CMK (cell line): ENCODE measurements around the gene BHLHE40.

Experiments used
- DNase-seq: peaks from one replicate; pipeline ENCODE4 v3.0.0-alpha.2; 2010; ENCODE audit warnings: low read depth

BHLHE40 gene

GRCh38 chr3:4979428-4980228 lies at the start of gene BHLHE40:
TSS of gene BHLHE40 (plus strand) at chr3:4979437. CDS start at chr3:4979719, 282 bp downstream.
- DNase-seq: no peak

DNA sequence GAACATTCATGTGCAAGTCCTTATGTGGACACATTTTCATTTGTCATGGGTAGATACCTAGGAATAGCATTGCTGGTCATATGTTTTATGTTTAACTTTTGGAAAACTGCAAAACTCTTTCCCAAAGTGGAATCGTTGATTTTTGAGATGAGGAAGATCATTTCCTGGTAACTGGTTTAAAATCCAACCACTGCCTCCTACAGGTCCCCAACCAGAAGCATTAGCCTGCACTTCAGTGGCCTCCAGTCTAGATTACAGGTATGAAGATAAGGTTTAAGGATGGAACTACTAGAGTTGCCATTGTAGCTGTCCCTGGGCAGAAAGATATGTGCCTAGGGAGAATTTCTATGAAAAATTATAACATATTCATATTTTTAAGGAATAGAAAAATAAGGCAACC lies 48.7 kb upstream of the BHLHE40 start:
- DNase-seq: no peak

GRCh38 chr3:4934050-4934449 lies 45.2 kb upstream of the BHLHE40 start:
- DNase-seq: no peak

DNA sequence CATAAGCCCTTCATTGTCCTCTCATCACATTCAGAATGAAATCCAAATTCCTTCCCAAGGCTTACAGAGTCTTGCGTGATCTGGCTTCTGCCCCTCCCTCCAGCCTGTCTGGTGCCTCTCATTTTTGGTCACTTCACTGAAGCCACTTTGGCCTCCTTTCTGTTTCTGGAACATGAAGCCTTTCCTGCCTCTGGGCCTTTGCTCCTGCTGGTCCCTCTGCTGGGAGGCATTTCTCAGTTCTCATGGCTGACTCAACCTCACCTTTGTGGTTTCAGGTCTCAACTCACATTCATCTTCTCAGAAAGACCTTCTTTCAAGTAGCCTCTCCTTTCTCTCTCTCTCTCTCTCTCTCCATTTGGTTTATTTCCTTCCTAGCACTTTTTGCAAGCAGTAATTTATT lies 43.9 kb upstream of the BHLHE40 start:
- DNase-seq: no peak

- DNase-seq: no peak
Measured at GRCh38 chr3:4936982-4937614, 42.1 kb upstream of the BHLHE40 start.

- no peak for DNase-seq
Measured at GRCh38 chr3:4938281-4938982, 40.8 kb upstream of the BHLHE40 start.

DNA sequence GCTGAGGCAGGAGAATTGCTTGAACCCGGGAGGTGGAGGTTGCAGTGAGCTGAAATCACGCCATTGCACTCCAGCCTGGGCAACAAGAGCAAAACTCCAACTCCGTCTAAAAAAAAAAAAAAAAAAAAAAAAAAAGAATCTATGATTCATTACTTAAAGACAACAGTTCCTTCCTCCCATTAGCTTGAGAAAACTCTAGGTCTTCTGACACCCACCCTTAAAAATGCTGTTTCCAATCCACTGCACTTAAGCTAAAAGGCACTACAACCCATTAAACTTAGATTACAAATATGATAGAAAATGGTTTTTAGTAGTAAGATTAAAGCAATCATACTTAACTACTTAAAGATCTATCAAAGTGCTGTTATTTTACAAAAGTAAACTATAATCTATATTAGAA lies 40.0 kb upstream of the BHLHE40 start:
- DNase-seq: no peak

GRCh38 chr3:4940985-4941384 lies 38.3 kb upstream of the BHLHE40 start:
- DNase-seq: no peak

DNA sequence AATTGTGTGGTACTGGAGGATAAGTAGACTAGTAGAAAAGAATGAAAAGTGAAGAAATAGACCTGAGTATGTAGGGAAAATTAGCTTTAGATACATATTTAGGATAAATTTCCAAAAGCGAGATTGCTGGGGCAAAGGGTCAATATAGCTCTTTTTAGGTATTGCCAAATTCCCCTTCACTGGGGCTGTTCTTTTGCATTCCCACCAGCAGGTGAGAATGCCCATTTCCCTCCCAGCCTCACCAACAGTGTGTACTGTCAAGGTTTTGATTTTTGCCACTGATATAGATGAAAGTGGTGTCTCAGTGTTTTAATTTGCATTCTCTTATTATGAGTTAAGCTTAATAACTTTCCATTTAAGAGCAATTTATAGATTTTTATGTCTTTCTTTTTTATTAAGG lies 35.7 kb upstream of the BHLHE40 start:
- DNase-seq: no peak

GRCh38 chr3:4945324-4945723 lies 33.9 kb upstream of the BHLHE40 start:
- DNase-seq: no peak

DNA sequence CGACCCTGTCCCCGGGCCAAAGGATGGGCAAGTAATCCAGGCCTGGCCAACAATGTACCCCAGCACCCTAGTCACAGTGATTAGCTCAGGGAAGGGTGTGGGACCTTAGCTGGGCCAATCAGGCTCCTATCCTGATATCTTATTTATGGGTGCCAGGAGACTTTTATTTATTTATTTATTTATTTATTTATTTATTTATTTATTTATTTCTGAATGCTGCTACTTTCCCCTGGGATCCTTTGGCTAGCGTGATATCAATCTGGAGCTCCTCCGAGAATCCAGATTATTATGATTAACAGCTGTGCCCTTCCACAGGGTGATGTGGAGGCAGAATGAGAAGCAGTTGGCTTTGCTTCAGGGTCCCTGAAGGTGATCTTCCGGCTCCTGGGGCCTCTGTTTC lies 32.2 kb upstream of the BHLHE40 start:
- no peak for DNase-seq

- no peak for DNase-seq
Measured at GRCh38 chr3:4948395-4948794, 30.8 kb upstream of the BHLHE40 start.

- no peak for DNase-seq
Measured at GRCh38 chr3:4949004-4949403, 30.2 kb upstream of the BHLHE40 start.

- no peak for DNase-seq
Measured at GRCh38 chr3:4949659-4950058, 29.6 kb upstream of the BHLHE40 start.

- no peak for DNase-seq
Measured at GRCh38 chr3:4950351-4950784, 28.9 kb upstream of the BHLHE40 start.

DNA sequence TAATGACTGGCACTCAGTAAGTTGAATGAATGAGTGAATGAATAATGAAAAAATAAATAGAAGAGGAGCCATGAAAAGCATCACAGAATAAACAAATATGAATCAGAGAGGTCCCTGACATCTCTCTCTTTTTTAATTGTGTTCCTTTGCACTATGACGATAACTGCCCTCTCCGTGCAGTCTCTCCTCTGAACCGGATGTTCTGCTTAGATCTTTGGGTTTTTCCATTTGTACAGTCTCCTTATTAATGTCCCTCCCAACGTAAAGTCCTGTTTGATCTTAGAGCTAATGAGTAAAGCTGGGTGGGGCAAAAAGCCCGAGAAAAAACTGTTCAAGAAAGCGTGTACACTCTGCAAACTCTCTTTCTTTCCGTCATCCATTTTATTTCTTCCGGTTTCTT lies 28.3 kb upstream of the BHLHE40 start:
- DNase-seq: no peak

DNA sequence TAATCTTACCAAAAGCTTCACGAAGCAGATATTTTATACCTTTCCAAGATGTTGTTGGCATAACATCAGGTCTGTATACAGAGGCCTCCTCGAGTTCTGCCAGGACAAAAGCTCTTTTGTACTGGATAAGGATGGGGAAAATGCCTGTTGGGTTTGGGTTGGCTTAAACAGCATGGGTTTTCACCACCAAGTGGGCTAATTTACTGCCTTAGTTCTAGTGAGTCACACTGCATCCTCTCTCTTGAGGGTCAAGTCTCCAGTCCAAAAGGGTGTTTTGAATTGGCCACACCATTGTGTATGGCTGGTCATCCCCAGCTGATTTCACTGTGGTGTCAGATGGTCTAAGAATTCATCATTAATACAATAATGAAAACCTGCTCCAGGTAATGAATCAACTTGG lies 26.1 kb upstream of the BHLHE40 start:
- no peak for DNase-seq

DNA sequence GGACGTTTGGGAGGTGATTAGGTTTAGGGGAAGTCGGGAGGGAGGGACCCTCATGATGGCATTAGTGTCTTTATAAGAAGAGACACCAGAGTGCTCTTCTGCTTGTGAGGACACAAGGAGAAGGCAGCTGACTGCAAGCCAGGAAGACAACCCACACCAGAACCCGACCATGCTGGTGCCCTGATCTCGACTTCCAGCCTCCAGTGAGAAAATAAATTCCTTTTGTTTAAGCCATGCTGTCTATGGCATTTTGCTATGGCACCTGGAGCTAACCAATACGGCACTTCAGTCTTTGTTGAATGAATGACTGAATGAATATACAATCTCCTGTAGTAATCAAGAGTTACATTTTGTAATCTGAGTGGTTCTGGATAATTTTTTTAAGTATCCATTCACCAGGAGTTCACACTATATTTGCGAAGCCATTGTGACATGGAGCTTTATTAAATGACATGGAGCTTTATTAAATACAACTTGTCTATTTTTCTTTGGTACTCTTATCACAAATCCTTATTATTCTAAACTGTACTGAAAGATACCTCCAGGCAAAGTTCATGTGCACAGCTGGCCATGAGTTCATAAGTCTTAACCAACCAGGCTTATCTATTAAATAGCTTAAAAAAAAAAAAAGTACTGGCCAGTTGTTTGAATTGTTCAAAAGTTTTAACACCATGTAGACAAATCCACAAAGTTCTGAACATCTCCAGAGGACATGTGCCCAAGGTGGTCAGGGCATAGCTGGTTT lies 24.8 kb upstream of the BHLHE40 start:
- no peak for DNase-seq

- DNase-seq: no peak
Measured at GRCh38 chr3:4956099-4956498, 23.1 kb upstream of the BHLHE40 start.

- no peak for DNase-seq
Measured at GRCh38 chr3:4956738-4957137, 22.5 kb upstream of the BHLHE40 start.

DNA sequence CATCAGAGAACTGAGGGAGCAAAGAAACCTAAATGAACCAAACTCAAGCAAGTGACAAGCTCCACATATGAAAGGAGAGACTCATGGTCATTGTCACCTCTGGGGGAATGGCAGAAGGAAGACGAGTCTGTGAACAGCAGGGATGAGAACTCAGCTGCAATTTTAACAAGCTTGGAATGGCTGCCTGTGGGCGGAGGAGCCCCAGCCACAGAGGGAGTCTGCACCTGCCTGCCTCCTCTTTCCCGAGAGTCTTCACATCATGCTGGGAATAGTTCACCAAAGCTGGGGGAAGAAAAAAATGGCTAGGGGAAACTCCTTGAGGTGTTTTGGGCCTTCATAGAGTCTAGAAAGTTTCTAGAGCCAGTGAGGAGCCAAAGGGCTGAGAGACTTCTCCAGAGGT lies 21.3 kb upstream of the BHLHE40 start:
- no peak for DNase-seq

GRCh38 chr3:4959180-4959579 lies 20.1 kb upstream of the BHLHE40 start:
- DNase-seq: no peak
